CD4-positive, alpha-beta memory T cell (primary cell): ENCODE results near the gene GEMIN2. TPM values are rescaled to one million over a fixed set of nuclear protein-coding genes. Genes with fewer than 3 reads are reported as not detected.
"Not testable (repeated sequence)": the region's sequence is repeated elsewhere in the genome, so short reads cannot be mapped to it uniquely, and the experiment has no call there.

ENCODE experiments used
- CTCF ChIA-PET: fragments of 350-600 bp; sonication (Branson Sonifier 250); formaldehyde crosslinking; loops from one replicate; lab custom pipeline; 2021; ENCODE audit warnings: inconsistent platforms; ENCODE audit not compliant: partially characterized antibody; lab: Charles Lee
- POLR2A ChIA-PET: fragments of 350-600 bp; sonication (Branson Sonifier 250); formaldehyde crosslinking; loops from one replicate; lab custom pipeline; 2021; ENCODE audit not compliant: partially characterized antibody; lab: Charles Lee
- DNase-seq, 5 donors: peaks; one replicate each; pipeline versions ENCODE4 v3.0.0 to v3.0.0-alpha.2; 2020 to 2022; ENCODE audit warnings: mixed read lengths in 1 of 5
- H3K27ac ChIP-seq: one replicate; pipeline ENCODE4 v1.7.0; 2013; ENCODE audit warnings: low read depth, low read length
- H3K27me3 ChIP-seq: 2 replicates; pipeline ENCODE4 v1.7.0; 2013; ENCODE audit warnings: mild to moderate bottlenecking, low read length, moderate library complexity; ENCODE audit not compliant: insufficient read depth
- H3K36me3 ChIP-seq: 2 replicates; pipeline ENCODE4 v1.7.0; 2013; ENCODE audit warnings: mild to moderate bottlenecking, low read length, moderate library complexity; ENCODE audit not compliant: insufficient read depth
- H3K4me1 ChIP-seq: 2 replicates; pipeline ENCODE4 v1.7.0; 2013; ENCODE audit warnings: mild to moderate bottlenecking, low read length, moderate library complexity; ENCODE audit not compliant: insufficient read depth
- H3K4me3 ChIP-seq, 2 donors: one replicate each; pipeline ENCODE4 v1.7.0; 2013; ENCODE audit warnings: low read length in 2 of 2, mild to moderate bottlenecking in 1 of 2
- H3K9me3 ChIP-seq, 2 donors: one replicate each; pipeline ENCODE4 v1.7.0; 2013; ENCODE audit warnings: low read length in 2 of 2, control low read depth in 1 of 2; ENCODE audit not compliant: control insufficient read depth in 1 of 2
- H3K27ac Mint-ChIP-seq, 7 donors: one replicate each; pipeline ENCODE4 v1.8.0; 2020 to 2021; ENCODE audit warnings: mixed read lengths in 7 of 7, mild to moderate bottlenecking in 6 of 7, inconsistent platforms in 3 of 7, moderate library complexity in 3 of 7
- H3K27me3 Mint-ChIP-seq, 2 donors: one replicate each; pipeline ENCODE4 v1.8.0; 2020 to 2021; ENCODE audit warnings: mixed read lengths in 2 of 2
- H3K36me3 Mint-ChIP-seq, 2 donors: one replicate each; pipeline ENCODE4 v1.8.0; 2020 to 2021; ENCODE audit warnings: mixed read lengths in 2 of 2, inconsistent platforms in 1 of 2, mild to moderate bottlenecking in 1 of 2
- H3K4me1 Mint-ChIP-seq, 4 donors: one replicate each; pipeline ENCODE4 v1.8.0; 2020 to 2021; ENCODE audit warnings: mixed read lengths in 4 of 4, mild to moderate bottlenecking in 1 of 4
- H3K4me3 Mint-ChIP-seq, 8 donors: one replicate each; pipeline ENCODE4 v1.8.0; 2020 to 2021; ENCODE audit warnings: mixed read lengths in 8 of 8, mild to moderate bottlenecking in 7 of 8, moderate library complexity in 6 of 8, inconsistent platforms in 3 of 8
- H3K9me3 Mint-ChIP-seq, 8 donors: one replicate each; pipeline ENCODE4 v1.8.0; 2020 to 2021; ENCODE audit warnings: mixed read lengths in 8 of 8, mild to moderate bottlenecking in 5 of 8, inconsistent platforms in 3 of 8, moderate library complexity in 1 of 8
- intact Hi-C: fragments of 100-400 bp; cut with micrococcal nuclease; formaldehyde crosslinking; loops from one replicate; pipeline ENCODE4 v1.15.1; 2023
- polyA plus RNA-seq, 2 donors: library from polyadenylated mRNA; unstranded; fragments of 300-500 nt; fragmentation: Illumina TruSeq; gene quantifications; one replicate each; pipeline ENCODE4 v1.2.3, GENCODE V29; 2021
- total RNA-seq, 2 experiments: library from RNA; stranded (reverse); gene quantifications; one replicate each; pipeline ENCODE4 v1.2.3, GENCODE V29; 2021

Gene GEMIN2
- total and polyA plus RNA-seq, 4 experiments from 2014 or later = 13.4 to 16.9 (median 14.7) TPM

DNA sequence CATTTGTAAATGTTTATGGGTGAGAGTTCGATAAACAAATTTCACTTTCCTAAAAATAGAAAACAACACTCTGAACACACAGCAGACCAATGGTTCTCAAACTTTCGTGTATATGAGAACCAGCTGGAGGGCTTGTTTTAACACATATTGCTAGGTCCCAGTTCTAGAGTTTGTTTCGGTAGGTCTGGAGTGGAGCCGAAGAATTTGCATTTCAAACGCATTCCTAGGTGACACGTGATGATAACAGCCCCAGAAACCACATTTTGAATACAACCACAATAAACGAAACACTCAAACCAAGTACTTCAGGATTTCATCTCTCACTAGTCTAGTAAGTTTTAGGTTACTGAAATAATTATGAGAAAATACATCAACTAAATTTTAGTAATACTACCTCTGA lies 28.2 kb upstream of the GEMIN2 start:
- POLR2A ChIA-PET = interaction anchor here (2.8 kb wide), 1 partner anchor 17 kb away, joined by 8 read pairs; the partner anchor contains the start of gene SEC23A
- H3K4me3 ChIP-seq = no peak overlapping the region
- no peak overlapping the region for H3K27ac ChIP-seq
- H3K27me3 ChIP-seq = no peaks in the 10 kb centered on the region
- peaks cover 4 to 14% (median 9%) of the 10 kb centered on the region in 4 donors for H3K4me1 Mint-ChIP-seq
- CTCF ChIA-PET = no interaction called here
- H3K36me3 ChIP-seq = peaks cover 30% of the 10 kb centered on the region
- peaks cover 56 to 71% of the 10 kb centered on the region in 2 donors for H3K36me3 Mint-ChIP-seq
- H3K9me3 Mint-ChIP-seq = no peaks in the 10 kb centered on the region
- H3K9me3 ChIP-seq = no peaks in the 10 kb centered on the region
- H3K4me1 ChIP-seq = no peaks in the 10 kb centered on the region
- peak overlapping the region in 3 of 7 donors; percentile 22 to 72 (median 27) for H3K27ac Mint-ChIP-seq
- no peak for DNase-seq
- H3K4me3 Mint-ChIP-seq = no peak overlapping the region
- intact Hi-C loops = no loop called here
- H3K27me3 Mint-ChIP-seq = no peaks in the 10 kb centered on the region

DNA sequence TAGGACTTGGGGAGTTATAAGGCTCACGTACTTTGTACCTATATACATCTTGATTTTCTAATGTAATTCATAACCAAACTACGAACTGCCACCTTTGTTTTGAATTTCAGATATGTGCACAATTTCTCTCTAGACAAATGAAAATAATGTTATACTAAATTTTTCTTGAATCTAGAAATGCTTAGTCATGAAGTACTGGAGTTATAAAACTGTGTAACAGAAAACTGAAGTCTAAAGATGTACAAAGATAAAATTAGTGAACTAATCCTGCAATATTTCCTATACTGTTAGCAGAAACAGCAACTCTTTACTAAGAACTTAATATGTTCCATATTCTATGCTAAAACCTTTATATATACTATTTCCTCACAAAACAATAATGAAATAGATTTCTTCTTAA lies 26.6 kb upstream of the GEMIN2 start:
- peaks cover 13 to 17% (median 15%) of the 10 kb centered on the region in 4 donors for H3K4me1 Mint-ChIP-seq
- peaks cover 36% of the 10 kb centered on the region for H3K36me3 ChIP-seq
- H3K27me3 Mint-ChIP-seq = no peaks in the 10 kb centered on the region
- H3K27ac Mint-ChIP-seq = peak overlapping the region in 1 of 7 donors; percentile 70
- H3K36me3 Mint-ChIP-seq = peaks cover 55 to 73% of the 10 kb centered on the region in 2 donors
- no peak overlapping the region for H3K4me3 ChIP-seq
- H3K4me3 Mint-ChIP-seq = no peak overlapping the region
- H3K27ac ChIP-seq = no peak overlapping the region
- no peak for DNase-seq
- peaks cover 4% of the 10 kb centered on the region for H3K4me1 ChIP-seq
- no peaks in the 10 kb centered on the region for H3K9me3 ChIP-seq
- ChIA-PET CTCF (no interaction called here), POLR2A (interaction anchor here (2.8 kb wide), 1 partner anchor 15 kb away, joined by 8 read pairs; the partner anchor contains the start of gene SEC23A)
- no peaks in the 10 kb centered on the region for H3K9me3 Mint-ChIP-seq
- intact Hi-C loops = no loop called here
- no peaks in the 10 kb centered on the region for H3K27me3 ChIP-seq

DNA sequence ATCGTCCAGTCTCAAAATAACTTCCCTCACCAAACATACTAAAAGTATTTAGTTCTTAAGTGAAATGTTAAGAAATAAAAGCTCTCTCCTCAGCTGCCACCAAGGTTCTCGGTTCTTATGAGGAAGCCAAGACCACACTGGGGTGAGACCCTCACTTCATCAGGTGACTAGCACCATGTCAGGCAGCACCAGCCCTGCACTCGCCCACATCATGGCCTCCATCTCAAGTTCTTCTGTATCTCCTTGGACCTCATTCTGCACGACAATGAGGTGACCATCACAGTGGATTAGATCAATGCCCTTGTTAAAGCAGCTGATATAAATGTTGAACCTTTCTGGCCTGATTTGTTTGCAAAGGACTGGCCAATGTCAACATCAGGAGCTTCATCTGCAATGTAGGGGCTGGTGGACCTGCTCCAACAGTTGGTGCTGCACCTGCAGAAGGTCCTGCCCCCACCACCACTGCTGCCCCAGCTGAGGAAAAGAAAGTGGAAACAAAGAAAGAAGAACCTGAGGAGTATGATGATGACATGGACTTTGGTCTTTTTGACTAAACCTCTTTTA lies 23.5 kb upstream of the GEMIN2 start:
- Histone ChIP-seq H3K36me3 (peaks cover 29% of the 10 kb centered on the region), H3K4me3 (no peak overlapping the region), H3K27ac (no peak overlapping the region), H3K27me3 (no peaks in the 10 kb centered on the region), H3K4me1 (peaks cover 4% of the 10 kb centered on the region), H3K9me3 (no peaks in the 10 kb centered on the region)
- H3K36me3 Mint-ChIP-seq = peaks cover 43 to 65% of the 10 kb centered on the region in 2 donors
- peaks cover 21 to 24% (median 23%) of the 10 kb centered on the region in 4 donors for H3K4me1 Mint-ChIP-seq
- no peak overlapping the region for H3K4me3 Mint-ChIP-seq
- ChIA-PET CTCF (no interaction called here), POLR2A (interaction anchor here (0.6 to 1.7 kb wide), 2 partner anchors 9 to 12 kb away, joined by 4 to 5 read pairs; partner anchors contain the start of gene SEC23A)
- intact Hi-C loops = no loop called here
- H3K27ac Mint-ChIP-seq = peak overlapping the region in 2 of 7 donors; percentile 10 to 26
- DNase-seq = no peak
- no peaks in the 10 kb centered on the region for H3K27me3 Mint-ChIP-seq
- no peaks in the 10 kb centered on the region for H3K9me3 Mint-ChIP-seq

DNA sequence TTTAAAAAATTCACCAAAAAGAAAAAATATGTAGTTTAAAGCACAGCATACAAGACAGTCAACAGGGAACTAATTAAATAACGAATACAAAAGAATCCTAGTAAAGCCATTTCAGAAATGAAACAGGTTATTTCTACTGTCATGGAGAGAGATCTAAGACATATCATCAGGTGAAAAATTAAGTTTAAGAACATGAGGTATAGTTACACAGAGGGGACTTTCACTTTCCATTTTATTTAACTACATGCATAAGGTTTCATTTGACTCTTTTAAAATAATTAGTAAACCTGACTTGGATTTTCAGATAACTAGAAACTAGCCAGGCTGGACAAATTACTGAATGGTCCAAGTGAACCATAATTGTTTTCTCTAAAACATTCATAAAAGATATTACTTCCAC lies 22.4 kb upstream of the GEMIN2 start:
- no peak for DNase-seq
- no peak overlapping the region for H3K4me3 Mint-ChIP-seq

DNA sequence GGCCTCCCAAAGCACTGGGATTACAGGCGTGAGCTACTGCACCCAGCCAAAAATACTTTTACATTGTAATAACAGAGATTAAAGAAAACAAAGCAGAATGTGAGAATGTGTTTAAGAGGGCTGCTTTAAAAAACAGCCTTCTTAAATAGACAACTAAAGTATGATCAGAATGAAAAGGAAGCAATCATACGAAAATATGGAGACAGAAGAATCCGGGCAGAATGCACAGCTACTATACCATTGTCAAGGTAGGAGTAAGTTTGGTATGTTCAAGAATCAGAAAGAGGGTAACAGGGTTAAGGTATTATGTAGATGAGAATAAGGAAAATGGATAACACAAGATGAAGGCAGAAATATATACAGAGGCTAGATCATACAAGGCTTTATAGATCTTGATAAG lies 19.6 kb upstream of the GEMIN2 start:
- H3K4me3 ChIP-seq = no peak overlapping the region
- no peaks in the 10 kb centered on the region for H3K27me3 ChIP-seq
- Mint-ChIP-seq H3K4me3 (peak overlapping the region in 1 of 8 donors; percentile 44), H3K27ac (peak overlapping the region in 4 of 7 donors; percentile 5 to 74 (median 34)), H3K27me3 (no peaks in the 10 kb centered on the region), H3K36me3 (peaks cover 26 to 45% of the 10 kb centered on the region in 2 donors), H3K9me3 (no peaks in the 10 kb centered on the region), H3K4me1 (peaks cover 29 to 41% (median 31%) of the 10 kb centered on the region in 4 donors)
- ChIA-PET POLR2A (interaction anchor here (0.6 kb wide), 1 partner anchor 29 kb away, joined by 3 read pairs; no protein-coding TSS in a partner anchor), CTCF (interaction anchor here (0.5 kb wide), 1 partner anchor 23 kb away, joined by 3 read pairs; no protein-coding TSS in a partner anchor)
- H3K4me1 ChIP-seq = peaks cover 30% of the 10 kb centered on the region
- H3K36me3 ChIP-seq = peaks cover 21% of the 10 kb centered on the region
- DNase-seq = no peak
- intact Hi-C loops = no loop called here
- no peaks in the 10 kb centered on the region for H3K9me3 ChIP-seq
- H3K27ac ChIP-seq = no peak overlapping the region

More for the DNA sequence above, 22.4 kb upstream of the GEMIN2 start:
- intact Hi-C loops = no loop called here
- no peak overlapping the region for H3K4me3 ChIP-seq
- H3K36me3 ChIP-seq = peaks cover 21% of the 10 kb centered on the region
- Mint-ChIP-seq H3K9me3 (no peaks in the 10 kb centered on the region), H3K27ac (peak overlapping the region in 3 of 7 donors; percentile 49 to 71 (median 51)), H3K4me1 (peaks cover 21 to 24% (median 23%) of the 10 kb centered on the region in 4 donors), H3K36me3 (peaks cover 41 to 61% of the 10 kb centered on the region in 2 donors), H3K27me3 (no peaks in the 10 kb centered on the region)
- peaks cover 5% of the 10 kb centered on the region for H3K4me1 ChIP-seq
- H3K9me3 ChIP-seq = no peaks in the 10 kb centered on the region
- CTCF ChIA-PET = no interaction called here
- H3K27me3 ChIP-seq = no peaks in the 10 kb centered on the region
- POLR2A ChIA-PET = interaction anchor here (1.7 kb wide), 1 partner anchor 11 kb away, joined by 5 read pairs; the partner anchor contains the start of gene SEC23A
- H3K27ac ChIP-seq = no peak overlapping the region

DNA sequence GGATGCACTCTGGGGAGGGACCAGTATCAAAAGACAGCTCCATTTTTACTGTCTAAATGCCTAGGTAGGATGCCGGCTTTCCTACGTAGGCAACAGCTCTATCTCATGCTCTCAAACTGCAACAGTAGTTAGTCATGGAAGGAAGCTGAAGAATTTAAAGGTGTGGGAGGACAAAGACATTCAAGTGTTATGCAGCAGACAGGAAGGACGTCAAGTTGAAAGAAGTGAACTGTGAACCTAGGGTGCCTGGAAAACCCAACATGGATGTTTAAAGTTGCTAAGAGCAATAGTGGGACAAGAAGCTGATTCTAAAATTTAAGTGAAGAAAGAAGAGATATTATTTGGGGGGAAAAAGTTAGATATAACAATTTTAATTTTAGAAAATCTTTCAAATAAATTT lies 17.0 kb upstream of the GEMIN2 start:
- intact Hi-C loops = no loop called here
- H3K36me3 Mint-ChIP-seq = peaks cover 10 to 25% of the 10 kb centered on the region in 2 donors
- Histone ChIP-seq H3K4me3 (no peak overlapping the region), H3K27ac (no peak overlapping the region), H3K4me1 (peaks cover 54% of the 10 kb centered on the region), H3K27me3 (no peaks in the 10 kb centered on the region), H3K36me3 (peaks cover 10% of the 10 kb centered on the region), H3K9me3 (no peaks in the 10 kb centered on the region)
- DNase-seq = peak in 3 of 5 donors; percentile 9 to 24 (median 23)
- ChIA-PET POLR2A (interaction anchor here (2.1 kb wide), 1 partner anchor 17 kb away, joined by 9 read pairs; the partner anchor contains the start of gene GEMIN2), CTCF (no interaction called here)
- H3K27me3 Mint-ChIP-seq = no peaks in the 10 kb centered on the region
- H3K4me3 Mint-ChIP-seq = peak overlapping the region in 6 of 8 donors; percentile 0 to 50 (median 23)
- H3K4me1 Mint-ChIP-seq = peaks cover 34 to 56% (median 42%) of the 10 kb centered on the region in 4 donors
- H3K27ac Mint-ChIP-seq = peak overlapping the region; percentile 31 to 85 (median 48)
- H3K9me3 Mint-ChIP-seq = no peaks in the 10 kb centered on the region

DNA sequence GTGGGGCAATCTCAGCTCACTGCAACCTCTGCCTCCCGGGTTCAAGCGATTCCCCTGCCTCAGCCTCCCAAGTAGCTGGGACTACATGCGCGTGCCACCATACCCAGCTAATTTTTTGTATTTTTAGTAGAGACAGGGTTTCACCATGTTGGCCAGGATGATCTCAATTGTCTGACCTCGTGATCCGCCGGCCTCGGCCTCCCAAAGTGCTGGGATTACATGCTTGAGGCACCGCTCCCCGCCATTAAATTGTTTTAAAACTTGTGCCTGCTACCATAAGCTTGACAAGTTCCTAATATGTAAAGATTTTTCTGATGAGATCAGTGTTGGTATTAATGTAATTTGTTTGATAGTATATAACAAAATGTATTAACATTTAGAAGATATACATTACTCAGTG lies 14.9 kb upstream of the GEMIN2 start:
- H3K36me3 ChIP-seq, H3K27ac ChIP-seq, H3K27me3 Mint-ChIP-seq, DNase-seq, H3K27me3 ChIP-seq, H3K4me3 ChIP-seq, intact Hi-C loops, H3K9me3 ChIP-seq, H3K9me3 Mint-ChIP-seq: not testable (repeated sequence)
- Mint-ChIP-seq H3K4me1 (peaks cover 37 to 74% (median 50%) of the 10 kb centered on the region in 4 donors), H3K36me3 (peaks cover 8 to 23% of the 10 kb centered on the region in 2 donors), H3K27ac (peak overlapping the region in 6 of 7 donors; percentile 13 to 83 (median 45)), H3K4me3 (peak overlapping the region in 1 of 8 donors; percentile 18)
- CTCF ChIA-PET = interaction anchor here (0.7 to 2.2 kb wide), 2 partner anchors 20 to 25 kb away, joined by 3 to 7 read pairs; no protein-coding TSS in a partner anchor
- POLR2A ChIA-PET = interaction anchor here (3.4 kb wide), 1 partner anchor 333 kb away, joined by 12 read pairs; the partner anchor contains the start of gene FBXO33
- peaks cover 63% of the 10 kb centered on the region for H3K4me1 ChIP-seq
